ENCODE results near the gene KHDC1.
"Not testable (repeated sequence)": the region's sequence is repeated elsewhere in the genome, so short reads cannot be mapped to it uniquely, and the experiment has no call there.

Gene KHDC1

DNA sequence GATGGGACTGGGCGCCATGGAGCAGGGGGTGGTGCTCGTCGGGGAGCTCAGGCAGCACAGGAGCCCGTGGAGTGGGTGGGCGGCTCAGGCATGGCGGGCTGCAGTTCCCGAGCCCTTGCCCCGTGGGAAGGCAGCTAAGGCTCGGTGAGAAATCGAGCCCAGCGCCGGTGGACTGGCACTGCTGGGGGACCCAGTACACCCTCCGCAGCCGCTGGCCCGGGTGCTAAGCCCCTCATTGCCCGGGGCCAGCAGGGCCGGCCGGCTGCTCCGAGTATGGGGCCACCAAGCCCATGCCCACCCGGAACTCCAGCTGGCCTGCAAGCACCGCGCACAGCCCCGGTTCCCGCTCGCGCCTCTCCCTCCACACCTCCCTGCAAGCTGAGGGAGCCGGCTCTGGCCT is 5.9 kb upstream of the KHDC1 start:
- H2AFZ ChIP-seq (ENCODE audit: low read depth, low read length, severe bottlenecking); H3K4me3 ChIP-seq (ENCODE audit: insufficient read depth, low read length, poor library complexity, severe bottlenecking); H3K27ac ChIP-seq (ENCODE audit: low read depth, low read length); H3K9ac ChIP-seq (ENCODE audit: low read length); H3K4me2 ChIP-seq (ENCODE audit: low read depth, low read length, poor library complexity, severe bottlenecking); H3K27me3 ChIP-seq (ENCODE audit: low read length); H3K36me3 ChIP-seq (ENCODE audit: low read length); H3K9me3 ChIP-seq (ENCODE audit: insufficient read depth, low read length); H3K79me2 ChIP-seq (ENCODE audit: insufficient read depth, low read length); H4K20me1 ChIP-seq (ENCODE audit: low read depth, low read length); H3K9me2 ChIP-seq (replicated peaks; ENCODE audit: insufficient read depth, low read length): not testable (repeated sequence)
- peaks cover 10% of the 10 kb centered on the region; the same call in 1 of the 2 replicates for H3F3A ChIP-seq (ENCODE audit: insufficient read depth)

DNA sequence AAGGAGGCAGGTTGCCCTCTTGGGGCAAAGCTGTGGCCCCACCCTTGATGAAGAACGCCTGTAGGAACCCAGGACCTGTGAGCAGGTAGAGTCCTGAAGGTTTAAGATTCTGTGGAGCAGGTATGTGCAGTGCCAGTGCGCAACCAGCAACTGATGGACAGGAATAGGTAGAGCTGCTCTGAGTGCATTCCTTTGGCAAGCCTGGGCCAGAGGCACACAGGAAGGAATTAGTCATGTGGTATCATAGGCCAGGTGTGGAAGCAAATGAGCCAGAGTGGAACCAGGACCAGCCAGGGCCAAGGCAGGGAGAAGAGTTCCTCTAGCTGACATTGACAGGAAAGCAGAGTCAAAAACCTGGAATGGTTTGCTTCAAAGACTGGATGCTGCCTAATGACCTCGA is 1.4 kb upstream of the KHDC1 start:
- no peaks in the 10 kb centered on the region for H3K27me3 ChIP-seq (ENCODE audit: low read length)
- TF ChIP-seq, protein P1, sequence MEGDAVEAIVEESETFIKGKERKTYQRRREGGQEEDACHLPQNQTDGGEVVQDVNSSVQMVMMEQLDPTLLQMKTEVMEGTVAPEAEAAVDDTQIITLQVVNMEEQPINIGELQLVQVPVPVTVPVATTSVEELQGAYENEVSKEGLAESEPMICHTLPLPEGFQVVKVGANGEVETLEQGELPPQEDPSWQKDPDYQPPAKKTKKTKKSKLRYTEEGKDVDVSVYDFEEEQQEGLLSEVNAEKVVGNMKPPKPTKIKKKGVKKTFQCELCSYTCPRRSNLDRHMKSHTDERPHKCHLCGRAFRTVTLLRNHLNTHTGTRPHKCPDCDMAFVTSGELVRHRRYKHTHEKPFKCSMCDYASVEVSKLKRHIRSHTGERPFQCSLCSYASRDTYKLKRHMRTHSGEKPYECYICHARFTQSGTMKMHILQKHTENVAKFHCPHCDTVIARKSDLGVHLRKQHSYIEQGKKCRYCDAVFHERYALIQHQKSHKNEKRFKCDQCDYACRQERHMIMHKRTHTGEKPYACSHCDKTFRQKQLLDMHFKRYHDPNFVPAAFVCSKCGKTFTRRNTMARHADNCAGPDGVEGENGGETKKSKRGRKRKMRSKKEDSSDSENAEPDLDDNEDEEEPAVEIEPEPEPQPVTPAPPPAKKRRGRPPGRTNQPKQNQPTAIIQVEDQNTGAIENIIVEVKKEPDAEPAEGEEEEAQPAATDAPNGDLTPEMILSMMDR (IDR thresholded peaks at IDR 0.05; ENCODE audit: insufficient read depth, low read length, poor library complexity, severe bottlenecking): no peak
- no peak for TF ChIP-seq EZH2phosphoT487 (conservative IDR thresholded peaks at IDR 0.05; ENCODE audit: low read length)
- peak overlapping the region; percentile 92; the same call in 1 of the 2 replicates for H3K9ac ChIP-seq (ENCODE audit: low read length)
- peaks cover 7% of the 10 kb centered on the region; the same call in 1 of the 2 replicates for H3F3A ChIP-seq (ENCODE audit: insufficient read depth)
- no peak overlapping the region for H3K4me3 ChIP-seq (ENCODE audit: insufficient read depth, low read length, poor library complexity, severe bottlenecking)
- no peaks in the 10 kb centered on the region for H3K9me3 ChIP-seq (ENCODE audit: insufficient read depth, low read length)
- H3K27ac ChIP-seq (ENCODE audit: low read depth, low read length): no peak overlapping the region
- H4K20me1 ChIP-seq (ENCODE audit: low read depth, low read length): no peaks in the 10 kb centered on the region
- H3K9me2 ChIP-seq (replicated peaks; ENCODE audit: insufficient read depth, low read length): no peaks in the 10 kb centered on the region
- H3K79me2 ChIP-seq (ENCODE audit: insufficient read depth, low read length): peaks cover 15% of the 10 kb centered on the region
- no peaks in the 10 kb centered on the region for H3K36me3 ChIP-seq (ENCODE audit: low read length)
- peak overlapping the region; percentile 96 for H3K4me2 ChIP-seq (ENCODE audit: low read depth, low read length, poor library complexity, severe bottlenecking)
- H2AFZ ChIP-seq (ENCODE audit: low read depth, low read length, severe bottlenecking): no peak overlapping the region

DNA sequence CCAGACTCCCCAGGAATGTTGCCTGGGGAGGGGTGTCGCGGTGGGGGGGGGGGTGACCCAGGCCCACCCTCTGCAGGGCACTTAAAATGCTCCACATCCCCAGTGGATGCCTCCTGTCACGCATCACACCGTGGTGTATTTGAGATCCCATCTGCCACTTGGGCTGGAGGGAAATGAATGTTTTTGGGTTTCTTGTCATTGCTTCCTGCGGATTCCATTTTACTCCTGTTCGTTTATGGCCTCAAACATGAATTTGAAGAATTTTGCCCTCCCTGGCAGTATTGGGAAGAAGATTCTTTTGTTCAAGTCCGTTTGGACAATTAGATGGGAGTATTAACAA is 544 bp upstream of the KHDC1 start:
- TF ChIP-seq, protein P1 (IDR thresholded peaks at IDR 0.05; ENCODE audit: insufficient read depth, low read length, poor library complexity, severe bottlenecking): no peak
- TF ChIP-seq EZH2phosphoT487 (conservative IDR thresholded peaks at IDR 0.05; ENCODE audit: low read length): no peak
- Histone ChIP-seq H3K9me3 (ENCODE audit: insufficient read depth, low read length) (no peaks in the 10 kb centered on the region), H3K4me2 (ENCODE audit: low read depth, low read length, poor library complexity, severe bottlenecking) (peak overlapping the region; percentile 96), H3K9me2 (replicated peaks; ENCODE audit: insufficient read depth, low read length) (no peaks in the 10 kb centered on the region), H2AFZ (ENCODE audit: low read depth, low read length, severe bottlenecking) (peak overlapping the region; percentile 87), H3K4me3 (ENCODE audit: insufficient read depth, low read length, poor library complexity, severe bottlenecking) (peak overlapping the region; percentile 79), H3F3A (ENCODE audit: insufficient read depth) (peaks cover 7% of the 10 kb centered on the region; the same call in 1 of the 2 replicates), H3K36me3 (ENCODE audit: low read length) (no peaks in the 10 kb centered on the region), H3K27ac (ENCODE audit: low read depth, low read length) (peak overlapping the region; percentile 49), H3K79me2 (ENCODE audit: insufficient read depth, low read length) (peaks cover 15% of the 10 kb centered on the region), H3K27me3 (ENCODE audit: low read length) (no peaks in the 10 kb centered on the region), H4K20me1 (ENCODE audit: low read depth, low read length) (no peaks in the 10 kb centered on the region), H3K9ac (ENCODE audit: low read length) (peak overlapping the region; percentile 92)

DNA sequence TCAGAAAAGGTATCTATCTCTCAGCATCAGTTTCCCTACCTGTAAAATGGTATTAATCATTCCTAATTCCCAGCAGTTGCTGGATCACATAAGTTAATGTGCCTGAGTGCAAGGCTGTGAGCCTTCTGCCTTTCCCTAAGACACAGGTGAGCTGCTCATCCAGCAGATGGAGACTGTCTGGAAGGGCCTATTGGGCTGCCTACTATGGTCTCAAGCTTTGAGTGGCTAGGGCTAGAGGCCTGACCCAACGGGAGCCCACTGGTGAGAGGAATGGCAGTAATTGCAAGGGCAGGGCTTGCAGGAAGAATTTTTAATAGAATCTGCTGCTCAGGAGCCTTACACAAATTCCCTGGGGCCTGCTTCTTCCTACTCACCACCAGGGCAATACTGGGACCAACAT is 4.3 kb downstream of the KHDC1 start:
- no peak overlapping the region for H2AFZ ChIP-seq (ENCODE audit: low read depth, low read length, severe bottlenecking)
- TF ChIP-seq, protein P1 (IDR thresholded peaks at IDR 0.05; ENCODE audit: insufficient read depth, low read length, poor library complexity, severe bottlenecking): no peak
- TF ChIP-seq EZH2phosphoT487 (conservative IDR thresholded peaks at IDR 0.05; ENCODE audit: low read length): no peak
- no peaks in the 10 kb centered on the region for H3K9me3 ChIP-seq (ENCODE audit: insufficient read depth, low read length)
- H3K79me2 ChIP-seq (ENCODE audit: insufficient read depth, low read length): peaks cover 6% of the 10 kb centered on the region
- H4K20me1 ChIP-seq (ENCODE audit: low read depth, low read length): no peaks in the 10 kb centered on the region
- no peaks in the 10 kb centered on the region for H3K36me3 ChIP-seq (ENCODE audit: low read length)
- H3K27ac ChIP-seq (ENCODE audit: low read depth, low read length): no peak overlapping the region
- H3F3A ChIP-seq (ENCODE audit: insufficient read depth): no peaks in the 10 kb centered on the region; the same call in 1 of the 2 replicates
- no peaks in the 10 kb centered on the region for H3K9me2 ChIP-seq (replicated peaks; ENCODE audit: insufficient read depth, low read length)
- no peaks in the 10 kb centered on the region for H3K27me3 ChIP-seq (ENCODE audit: low read length)
- no peak overlapping the region for H3K4me2 ChIP-seq (ENCODE audit: low read depth, low read length, poor library complexity, severe bottlenecking)
- no peak overlapping the region for H3K9ac ChIP-seq (ENCODE audit: low read length)
- H3K4me3 ChIP-seq (ENCODE audit: insufficient read depth, low read length, poor library complexity, severe bottlenecking): no peak overlapping the region

DNA sequence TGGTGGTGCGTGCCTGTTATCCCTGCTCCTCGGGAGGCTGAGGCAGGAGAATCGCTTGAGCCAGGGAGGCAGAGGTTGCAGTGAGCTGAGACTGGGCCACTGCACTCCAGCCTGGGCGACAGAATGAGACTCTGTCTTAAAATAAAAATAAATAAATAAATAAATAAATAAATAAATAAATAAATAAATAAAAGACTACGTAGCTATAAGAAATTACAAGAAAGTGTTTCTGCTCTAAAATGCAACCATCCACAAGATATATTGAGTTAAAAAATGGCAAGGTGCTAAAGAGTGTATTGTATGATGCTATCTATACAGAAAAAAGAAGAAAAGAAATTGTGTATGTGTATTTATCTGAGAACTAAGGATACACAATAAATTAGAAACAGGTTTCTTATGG is 8.7 kb downstream of the KHDC1 start:
- H3K9me2 ChIP-seq (replicated peaks; ENCODE audit: insufficient read depth, low read length); H3K79me2 ChIP-seq (ENCODE audit: insufficient read depth, low read length); H3K4me2 ChIP-seq (ENCODE audit: low read depth, low read length, poor library complexity, severe bottlenecking); H2AFZ ChIP-seq (ENCODE audit: low read depth, low read length, severe bottlenecking); H3K27me3 ChIP-seq (ENCODE audit: low read length); H4K20me1 ChIP-seq (ENCODE audit: low read depth, low read length); H3K27ac ChIP-seq (ENCODE audit: low read depth, low read length); H3K9ac ChIP-seq (ENCODE audit: low read length); H3K36me3 ChIP-seq (ENCODE audit: low read length); H3K4me3 ChIP-seq (ENCODE audit: insufficient read depth, low read length, poor library complexity, severe bottlenecking); H3K9me3 ChIP-seq (ENCODE audit: insufficient read depth, low read length); H3F3A ChIP-seq (ENCODE audit: insufficient read depth): not testable (repeated sequence)
